T follicular helper cell (primary cell): Measurements from ENCODE around the gene MEIS1.

Source experiments
- DNase-seq: peaks from one replicate; pipeline ENCODE4 v3.0.0-alpha.2; 2020; ENCODE audit warnings: low read depth

The MEIS1 gene

GRCh38 chr2:66431846-66432587 lies 2.9 kb upstream of the MEIS1 start:
- no peak for DNase-seq

GRCh38 chr2:66432801-66433694 lies 1.9 kb upstream of the MEIS1 start:
- DNase-seq = no peak

- DNase-seq = no peak
Observed at GRCh38 chr2:66433695-66433944, 1.3 kb upstream of the MEIS1 start.

- DNase-seq = no peak
Observed at GRCh38 chr2:66433945-66434678, 813 bp upstream of the MEIS1 start.

- no peak for DNase-seq
Observed at GRCh38 chr2:66435549-66435875, 587 bp downstream of the MEIS1 start.

- DNase-seq = no peak
Observed at GRCh38 chr2:66435963-66436362, 1.0 kb downstream of the MEIS1 start.

GRCh38 chr2:66436581-66437001 lies 1.7 kb downstream of the MEIS1 start:
- no peak for DNase-seq

GRCh38 chr2:66437109-66437690 lies 2.3 kb downstream of the MEIS1 start:
- DNase-seq = no peak

- no peak for DNase-seq
Observed at GRCh38 chr2:66437691-66438497, 3.0 kb downstream of the MEIS1 start.

GRCh38 chr2:66438498-66438833 lies 3.5 kb downstream of the MEIS1 start:
- DNase-seq = no peak

- DNase-seq = no peak
Observed at GRCh38 chr2:66438891-66439811, 4.2 kb downstream of the MEIS1 start.

- no peak for DNase-seq
Observed at GRCh38 chr2:66439812-66440542, 5.1 kb downstream of the MEIS1 start.

- DNase-seq = no peak
Observed at GRCh38 chr2:66440708-66441497, 6.0 kb downstream of the MEIS1 start.

GRCh38 chr2:66441581-66442320 lies 6.8 kb downstream of the MEIS1 start:
- no peak for DNase-seq

GRCh38 chr2:66442516-66443185 lies 7.7 kb downstream of the MEIS1 start:
- no peak for DNase-seq

GRCh38 chr2:66443186-66443978 lies 8.5 kb downstream of the MEIS1 start:
- DNase-seq = no peak
